PC-3 (cell line): Measurements from ENCODE around the gene STPG4. TPM values are rescaled to one million over a fixed set of nuclear protein-coding genes. Genes with fewer than 3 reads are reported as not detected.
A peak's percentile ranks its signal among the peaks of the same experiment; 100 is the strongest.
"Not testable (repeated sequence)": the region's sequence is repeated elsewhere in the genome, so short reads cannot be mapped to it uniquely, and the experiment has no call there.

ENCODE experiments used
- ATAC-seq: fragments of 200-7000 bp; cut with Tn5 transposase; 2 replicates; pipeline ENCODE4 v1.9.1; 2020; ENCODE audit warnings: mild to moderate bottlenecking, moderate library complexity
- BruUV-seq: library from RNA; stranded (reverse); fragments of 400-500 nt; replicated peaks from 2 replicates; lab custom pipeline; 2021; lab: Mats Ljungman, UMichigan
- CTCF ChIA-PET: fragments of 300-600 bp; sonication (Branson Sonifier 250); formaldehyde crosslinking; loops from one replicate; lab custom pipeline; 2022; ENCODE audit warnings: antibody characterized with exemption; lab: Charles Lee
- POLR2A ChIA-PET: fragments of 300-600 bp; sonication (Branson Sonifier 250); formaldehyde crosslinking; loops from one replicate; lab custom pipeline; 2022; ENCODE audit warnings: antibody characterized with exemption; ENCODE audit not compliant: unreplicated experiment; lab: Charles Lee
- DNase-seq: peaks from one replicate; pipeline ENCODE4 v3.0.0-alpha.2; 2015
- H2AFZ ChIP-seq: fragments of 300-600 bp; sonication (generic); 2 replicates; pipeline ENCODE4 v1.6.0; 2016; ENCODE audit warnings: antibody characterized with exemption, low read length
- H3F3A ChIP-seq: fragments of 300-600 bp; sonication (generic); one replicate; pipeline ENCODE4 v1.6.0; 2017; ENCODE audit warnings: antibody characterized with exemption, low read length, control low read depth, mild to moderate bottlenecking; ENCODE audit not compliant: unreplicated experiment
- H3K27ac ChIP-seq: fragments of 300-600 bp; sonication (generic); 2 replicates; pipeline ENCODE4 v1.5.1; 2016; ENCODE audit warnings: mild to moderate bottlenecking, low read length
- H3K27me3 ChIP-seq: fragments of 300-600 bp; sonication (generic); 2 replicates; pipeline ENCODE4 v1.6.1; 2016; ENCODE audit warnings: low read length, mixed read lengths
- H3K36me3 ChIP-seq: fragments of 300-600 bp; sonication (generic); 2 replicates; pipeline ENCODE4 v1.6.1; 2016; ENCODE audit warnings: low read depth, mixed run types, low read length, mixed read lengths
- H3K4me1 ChIP-seq: fragments of 300-600 bp; sonication (generic); 2 replicates; pipeline ENCODE4 v1.5.1; 2016; ENCODE audit warnings: low read length; ENCODE audit not compliant: insufficient read depth
- H3K4me2 ChIP-seq: fragments of 300-600 bp; sonication (generic); 2 replicates; pipeline ENCODE4 v1.6.0; 2016; ENCODE audit warnings: low read length
- H3K4me3 ChIP-seq: fragments of 300-600 bp; sonication (generic); 2 replicates; pipeline ENCODE4 v1.5.1; 2016; ENCODE audit warnings: mild to moderate bottlenecking, low read length, mixed read lengths
- H3K79me2 ChIP-seq: fragments of 300-600 bp; sonication (generic); 2 replicates; pipeline ENCODE4 v1.6.1; 2017; ENCODE audit warnings: low read length, mixed read lengths
- H3K9ac ChIP-seq: fragments of 300-600 bp; sonication (generic); 2 replicates; pipeline ENCODE4 v1.6.0; 2016; ENCODE audit warnings: mild to moderate bottlenecking, low read length
- H3K9me2 ChIP-seq: fragments of 300-600 bp; sonication (generic); replicated peaks from 2 replicates; pipeline ENCODE4 v1.6.1; 2016; ENCODE audit warnings: mixed run types, low read length, mixed read lengths
- H3K9me3 ChIP-seq: fragments of 300-600 bp; sonication (generic); 2 replicates; pipeline ENCODE4 v1.6.1; 2016; ENCODE audit warnings: low read length, mixed read lengths
- H4K20me1 ChIP-seq: fragments of 300-600 bp; sonication (generic); 2 replicates; pipeline ENCODE4 v1.6.1; 2016; ENCODE audit warnings: low read length, mixed read lengths
- EZH2 ChIP-seq: fragments of 300-600 bp; sonication (generic); IDR thresholded peaks from one replicate; pipeline ENCODE4 v1.6.1; 2017; ENCODE audit warnings: antibody characterized with exemption, mild to moderate bottlenecking, low read length; ENCODE audit not compliant: unreplicated experiment
- EZH2phosphoT487 ChIP-seq: fragments of 300-600 bp; sonication (generic); IDR thresholded peaks from 2 replicates; pipeline ENCODE4 v1.6.1; 2018; ENCODE audit warnings: mild to moderate bottlenecking, antibody characterized with exemption, low read length, borderline replicate concordance
- intact Hi-C: fragments of 100-400 bp; cut with micrococcal nuclease; formaldehyde crosslinking; loops from 2 replicates; pipeline ENCODE4 v1.9.0; 2023
- total RNA-seq: library from RNA; depleted of rRNA; stranded (reverse); fragments of >200 nt; gene quantifications from 2 replicates; pipeline ENCODE4 v1.2.3, GENCODE V29; 2014
- TF ChIP-seq, protein P1 (sequence below): fragments of 300-600 bp; sonication (generic); conservative IDR thresholded peaks from 2 replicates; pipeline ENCODE4 v1.5.1; 2017; ENCODE audit warnings: antibody characterized with exemption, low read depth, mild to moderate bottlenecking, low read length

The STPG4 gene
- total RNA-seq, 1 experiment from 2014 or later, result 2.4 TPM

DNA sequence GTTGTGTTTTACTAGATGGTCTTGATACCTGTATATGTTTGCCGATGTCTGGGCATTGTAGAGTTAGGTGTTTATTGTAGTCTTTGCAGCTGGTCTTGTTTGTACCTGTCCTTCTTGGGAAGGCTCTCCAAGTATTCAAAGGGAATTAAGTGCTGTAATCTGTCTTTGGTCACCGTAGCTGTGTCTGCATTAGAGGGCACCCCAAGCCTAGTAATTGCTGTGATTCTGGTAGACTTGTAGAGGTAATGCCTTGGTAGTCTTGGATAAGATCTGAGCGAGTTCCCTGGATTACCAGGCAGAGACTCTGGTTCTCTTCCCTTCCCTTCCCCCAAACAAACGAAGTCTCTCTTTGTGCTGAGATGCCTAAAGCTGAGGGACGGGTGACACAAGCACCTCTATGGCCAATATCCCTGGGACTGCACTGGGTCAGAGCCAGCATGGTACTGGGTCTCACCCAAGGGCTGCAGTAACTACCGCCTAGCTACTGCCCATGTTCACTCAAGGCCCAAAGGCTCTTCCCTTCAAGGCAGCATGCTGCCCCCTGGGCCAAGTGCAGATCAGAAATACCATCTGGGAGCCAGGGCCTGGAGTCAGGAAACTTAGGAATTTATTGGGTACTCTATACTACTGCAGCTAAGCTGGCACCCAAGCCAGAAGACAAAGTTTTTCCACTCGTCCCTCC lies 27.1 kb downstream of the STPG4 start:
- no peak overlapping the region for H3K9ac ChIP-seq
- TF ChIP-seq, protein P1, sequence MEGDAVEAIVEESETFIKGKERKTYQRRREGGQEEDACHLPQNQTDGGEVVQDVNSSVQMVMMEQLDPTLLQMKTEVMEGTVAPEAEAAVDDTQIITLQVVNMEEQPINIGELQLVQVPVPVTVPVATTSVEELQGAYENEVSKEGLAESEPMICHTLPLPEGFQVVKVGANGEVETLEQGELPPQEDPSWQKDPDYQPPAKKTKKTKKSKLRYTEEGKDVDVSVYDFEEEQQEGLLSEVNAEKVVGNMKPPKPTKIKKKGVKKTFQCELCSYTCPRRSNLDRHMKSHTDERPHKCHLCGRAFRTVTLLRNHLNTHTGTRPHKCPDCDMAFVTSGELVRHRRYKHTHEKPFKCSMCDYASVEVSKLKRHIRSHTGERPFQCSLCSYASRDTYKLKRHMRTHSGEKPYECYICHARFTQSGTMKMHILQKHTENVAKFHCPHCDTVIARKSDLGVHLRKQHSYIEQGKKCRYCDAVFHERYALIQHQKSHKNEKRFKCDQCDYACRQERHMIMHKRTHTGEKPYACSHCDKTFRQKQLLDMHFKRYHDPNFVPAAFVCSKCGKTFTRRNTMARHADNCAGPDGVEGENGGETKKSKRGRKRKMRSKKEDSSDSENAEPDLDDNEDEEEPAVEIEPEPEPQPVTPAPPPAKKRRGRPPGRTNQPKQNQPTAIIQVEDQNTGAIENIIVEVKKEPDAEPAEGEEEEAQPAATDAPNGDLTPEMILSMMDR, result peak; percentile 20; the same call in 1 of the 2 replicates
- no peak for TF ChIP-seq EZH2phosphoT487
- no peak overlapping the region for H3K4me2 ChIP-seq
- no peak overlapping the region for H3K4me3 ChIP-seq
- ATAC-seq, result no peak; the same call in 1 of the 2 replicates
- H3K27ac ChIP-seq, result no peak overlapping the region
- DNase-seq, result no peak
- no TSS peak for BruUV-seq
- intact Hi-C loops, result loop anchor here (5.0 kb wide), 1 partner anchor 194 kb away; no protein-coding TSS in a partner anchor
- no peak overlapping the region for H2AFZ ChIP-seq
- no peaks in the 10 kb centered on the region for H3K27me3 ChIP-seq
- no peaks in the 10 kb centered on the region for H4K20me1 ChIP-seq
- H3K9me3 ChIP-seq, result no peaks in the 10 kb centered on the region
- POLR2A ChIA-PET, result no interaction called here
- no peaks in the 10 kb centered on the region for H3K4me1 ChIP-seq
- H3F3A ChIP-seq, result no peaks in the 10 kb centered on the region
- H3K9me2 ChIP-seq, result no peaks in the 10 kb centered on the region
- H3K79me2 ChIP-seq, result no peaks in the 10 kb centered on the region
- H3K36me3 ChIP-seq, result no peaks in the 10 kb centered on the region
- CTCF ChIA-PET, result no interaction called here

DNA sequence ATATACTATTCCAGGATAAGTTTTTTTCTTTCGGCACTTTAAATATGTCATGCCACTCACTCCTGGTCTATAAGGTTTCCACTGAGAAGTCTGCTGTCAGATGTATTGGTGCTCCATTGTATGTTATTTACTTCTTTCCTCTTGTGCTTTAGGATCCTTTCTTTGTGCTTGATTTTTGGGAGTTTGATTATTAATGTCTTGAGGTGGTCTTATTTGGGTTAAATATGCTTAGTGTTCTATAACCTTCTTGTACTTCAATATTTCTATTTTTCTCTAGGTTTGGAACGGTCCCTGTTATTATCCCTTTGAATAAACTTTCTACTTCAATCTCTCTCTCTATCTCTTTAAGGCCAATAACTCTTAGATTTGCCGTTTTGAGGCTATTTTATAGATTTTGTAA lies 28.3 kb downstream of the STPG4 start:
- CTCF ChIA-PET, result no interaction called here
- BruUV-seq, result no TSS peak

DNA sequence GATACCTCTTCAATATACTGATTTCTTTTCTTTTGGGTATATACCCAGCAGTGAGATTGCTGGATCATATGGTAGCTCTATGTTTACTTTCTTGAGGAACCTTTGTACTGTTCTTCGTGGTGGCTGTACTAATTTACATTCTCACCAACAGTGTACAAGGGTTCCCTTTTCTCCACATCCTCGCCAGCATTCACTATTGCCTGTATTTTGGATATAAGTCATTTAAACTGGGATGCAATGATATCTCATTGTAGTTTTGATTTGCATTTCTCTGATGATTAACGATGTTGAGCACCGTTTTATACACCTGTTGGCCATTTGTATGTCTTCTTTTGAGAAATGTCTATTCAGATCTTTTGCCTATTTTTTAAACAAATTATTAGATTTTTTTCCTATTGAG lies 30.4 kb downstream of the STPG4 start:
- H4K20me1 ChIP-seq, ATAC-seq, POLR2A ChIA-PET, CTCF ChIA-PET, H3K4me2 ChIP-seq, DNase-seq, H3K4me3 ChIP-seq, H3F3A ChIP-seq, H3K27ac ChIP-seq, H3K27me3 ChIP-seq, H3K9me3 ChIP-seq, BruUV-seq, H2AFZ ChIP-seq, H3K9me2 ChIP-seq, H3K9ac ChIP-seq, H3K36me3 ChIP-seq, H3K79me2 ChIP-seq: not testable (repeated sequence)
- intact Hi-C loops, result loop anchor here (5.0 kb wide), 1 partner anchor 198 kb away; no protein-coding TSS in a partner anchor
- H3K4me1 ChIP-seq, result peaks cover 20% of the 10 kb centered on the region

More for the DNA sequence above, 28.3 kb downstream of the STPG4 start:
- Histone ChIP-seq H3F3A (no peaks in the 10 kb centered on the region), H3K4me3 (no peak overlapping the region), H3K36me3 (no peaks in the 10 kb centered on the region), H3K9me2 (no peaks in the 10 kb centered on the region), H4K20me1 (no peaks in the 10 kb centered on the region), H2AFZ (no peak overlapping the region), H3K9ac (no peak overlapping the region), H3K9me3 (no peaks in the 10 kb centered on the region), H3K27me3 (no peaks in the 10 kb centered on the region), H3K79me2 (no peaks in the 10 kb centered on the region), H3K27ac (no peak overlapping the region), H3K4me1 (peaks cover 3% of the 10 kb centered on the region), H3K4me2 (no peak overlapping the region)
- POLR2A ChIA-PET, result no interaction called here
- DNase-seq, result no peak
- no peak for TF ChIP-seq EZH2
- TF ChIP-seq, protein P1, result no peak
- no peak for TF ChIP-seq EZH2phosphoT487
- intact Hi-C loops, result loop anchor here (5.0 kb wide), 1 partner anchor 196 kb away; no protein-coding TSS in a partner anchor
- no peak for ATAC-seq

DNA sequence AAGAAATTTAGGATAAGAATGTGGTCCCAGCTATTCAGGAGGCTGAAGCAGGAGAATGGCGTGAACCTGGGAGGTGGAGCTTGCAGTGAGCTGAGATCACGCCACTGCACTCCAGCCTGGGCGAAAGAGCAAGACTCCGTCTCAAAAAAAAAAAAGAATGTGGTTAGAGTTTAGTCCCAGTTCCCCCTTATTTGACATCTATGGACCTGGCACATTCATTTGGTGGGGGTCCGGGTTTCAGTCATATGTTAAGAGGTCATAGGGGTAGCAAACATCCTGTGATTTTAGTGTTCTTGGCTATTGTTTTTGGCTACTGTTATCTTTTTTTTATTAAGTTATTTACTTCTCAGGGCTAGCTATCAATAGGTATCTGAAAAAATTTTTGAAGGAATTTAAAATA lies 34.7 kb downstream of the STPG4 start:
- H3K27me3 ChIP-seq, CTCF ChIA-PET, H3K9me2 ChIP-seq, H3K9me3 ChIP-seq, DNase-seq, H3K79me2 ChIP-seq, ATAC-seq, H3F3A ChIP-seq, BruUV-seq, H2AFZ ChIP-seq, H4K20me1 ChIP-seq, intact Hi-C loops, H3K36me3 ChIP-seq, H3K4me2 ChIP-seq, H3K4me3 ChIP-seq, H3K9ac ChIP-seq: not testable (repeated sequence)
- Histone ChIP-seq H3K4me1 (peaks cover 34% of the 10 kb centered on the region), H3K27ac (peak overlapping the region; percentile 50; the same call in 1 of the 2 replicates)
- POLR2A ChIA-PET, result interaction anchor here (1.3 kb wide), 1 partner anchor 77 kb away, joined by 4 read pairs; no protein-coding TSS in a partner anchor
